Osteocyte (in vitro differentiated cells): ENCODE measurements around the gene DDAH1. TPM values are rescaled to one million over a fixed set of nuclear protein-coding genes. Genes with fewer than 3 reads are reported as not detected.

Experiments used
- DNase-seq: peaks from one replicate; pipeline ENCODE4 v3.0.0; 2021; ENCODE audit warnings: mixed read lengths; ENCODE audit not compliant: unreplicated experiment; ENCODE audit errors: extremely low spot score
- H3K27ac Mint-ChIP-seq: one replicate; pipeline ENCODE4 v1.8.0; 2021; ENCODE audit warnings: mild to moderate bottlenecking, mixed read lengths; ENCODE audit not compliant: unreplicated experiment
- H3K27me3 Mint-ChIP-seq: one replicate; pipeline ENCODE4 v1.8.0; 2021; ENCODE audit warnings: mixed read lengths; ENCODE audit not compliant: unreplicated experiment
- H3K36me3 Mint-ChIP-seq: one replicate; pipeline ENCODE4 v1.8.0; 2021; ENCODE audit warnings: mixed read lengths; ENCODE audit not compliant: unreplicated experiment
- H3K4me1 Mint-ChIP-seq: one replicate; pipeline ENCODE4 v1.8.0; 2021; ENCODE audit warnings: mixed read lengths; ENCODE audit not compliant: unreplicated experiment
- H3K4me3 Mint-ChIP-seq: one replicate; pipeline ENCODE4 v1.8.0; 2021; ENCODE audit warnings: mild to moderate bottlenecking, moderate library complexity, mixed read lengths; ENCODE audit not compliant: unreplicated experiment
- H3K9me3 Mint-ChIP-seq: one replicate; pipeline ENCODE4 v1.8.0; 2021; ENCODE audit warnings: mixed read lengths; ENCODE audit not compliant: unreplicated experiment
- total RNA-seq: library from RNA; stranded (reverse); gene quantifications from 2 replicates; pipeline ENCODE4 v1.2.1, GENCODE V29; 2021
- TF ChIP-seq, protein P1 (sequence below): fragments of 200-600 bp; sonication (generic); IDR thresholded peaks from 2 replicates; pipeline ENCODE4 v1.5.0; 2021; ENCODE audit warnings: antibody characterized with exemption, mild to moderate bottlenecking, moderate library complexity

DDAH1 gene
- total RNA-seq, 1 donor from 2014 or later: 46.8 TPM

GRCh38 chr1:85330214-85330631 is 134.7 kb downstream of the DDAH1 start:
- Mint-ChIP-seq H3K27ac (peak overlapping the region; percentile 97), H3K4me1 (peaks cover 85% of the 10 kb centered on the region), H3K27me3 (no peaks in the 10 kb centered on the region), H3K36me3 (peaks cover 19% of the 10 kb centered on the region), H3K4me3 (no peak overlapping the region), H3K9me3 (peaks cover 22% of the 10 kb centered on the region)
- no peak for DNase-seq
- TF ChIP-seq, protein P1, sequence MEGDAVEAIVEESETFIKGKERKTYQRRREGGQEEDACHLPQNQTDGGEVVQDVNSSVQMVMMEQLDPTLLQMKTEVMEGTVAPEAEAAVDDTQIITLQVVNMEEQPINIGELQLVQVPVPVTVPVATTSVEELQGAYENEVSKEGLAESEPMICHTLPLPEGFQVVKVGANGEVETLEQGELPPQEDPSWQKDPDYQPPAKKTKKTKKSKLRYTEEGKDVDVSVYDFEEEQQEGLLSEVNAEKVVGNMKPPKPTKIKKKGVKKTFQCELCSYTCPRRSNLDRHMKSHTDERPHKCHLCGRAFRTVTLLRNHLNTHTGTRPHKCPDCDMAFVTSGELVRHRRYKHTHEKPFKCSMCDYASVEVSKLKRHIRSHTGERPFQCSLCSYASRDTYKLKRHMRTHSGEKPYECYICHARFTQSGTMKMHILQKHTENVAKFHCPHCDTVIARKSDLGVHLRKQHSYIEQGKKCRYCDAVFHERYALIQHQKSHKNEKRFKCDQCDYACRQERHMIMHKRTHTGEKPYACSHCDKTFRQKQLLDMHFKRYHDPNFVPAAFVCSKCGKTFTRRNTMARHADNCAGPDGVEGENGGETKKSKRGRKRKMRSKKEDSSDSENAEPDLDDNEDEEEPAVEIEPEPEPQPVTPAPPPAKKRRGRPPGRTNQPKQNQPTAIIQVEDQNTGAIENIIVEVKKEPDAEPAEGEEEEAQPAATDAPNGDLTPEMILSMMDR: no peak

DNA sequence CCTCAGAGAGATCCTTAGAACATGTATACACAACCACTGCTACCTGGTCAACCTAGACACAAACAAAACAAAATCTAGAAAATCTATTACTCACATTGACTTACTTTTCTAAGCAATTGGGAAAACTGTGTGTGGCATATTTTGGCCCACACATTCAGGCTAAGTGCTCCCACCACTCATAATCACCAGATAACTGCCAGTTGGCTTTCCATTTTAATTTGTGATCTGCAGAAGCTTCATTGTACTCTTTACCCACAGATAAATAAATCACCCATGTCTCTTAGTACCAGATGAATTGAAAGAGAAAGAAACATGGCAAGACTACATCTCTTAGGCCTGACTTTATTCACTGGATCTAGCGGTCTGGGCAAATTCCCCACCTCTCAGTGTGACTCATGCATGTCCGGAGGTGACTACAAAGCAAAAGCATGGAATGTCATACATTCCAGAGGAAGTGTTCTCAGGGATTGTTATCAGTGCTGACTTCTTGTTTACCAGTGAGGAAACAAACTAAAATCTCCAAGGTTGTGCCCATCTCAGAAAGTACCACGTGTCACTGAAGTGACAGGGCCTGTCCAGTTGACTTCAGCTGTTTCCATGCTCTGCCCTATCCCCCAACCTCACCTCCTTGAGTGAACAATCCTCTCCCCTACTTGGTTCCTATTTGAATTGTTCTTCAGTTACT is 136.1 kb downstream of the DDAH1 start:
- H3K27me3 Mint-ChIP-seq: no peaks in the 10 kb centered on the region
- H3K27ac Mint-ChIP-seq: peak overlapping the region; percentile 97
- peaks cover 10% of the 10 kb centered on the region for H3K36me3 Mint-ChIP-seq
- TF ChIP-seq, protein P1: no peak
- peaks cover 13% of the 10 kb centered on the region for H3K9me3 Mint-ChIP-seq
- H3K4me1 Mint-ChIP-seq: peaks cover 82% of the 10 kb centered on the region
- no peak for DNase-seq
- no peak overlapping the region for H3K4me3 Mint-ChIP-seq

GRCh38 chr1:85327759-85328158 is 137.2 kb downstream of the DDAH1 start:
- Mint-ChIP-seq H3K27me3 (no peaks in the 10 kb centered on the region), H3K9me3 (peaks cover 4% of the 10 kb centered on the region), H3K4me1 (peaks cover 77% of the 10 kb centered on the region), H3K4me3 (no peak overlapping the region), H3K36me3 (peaks cover 7% of the 10 kb centered on the region), H3K27ac (peak overlapping the region; percentile 97)
- DNase-seq: no peak
- TF ChIP-seq, protein P1: no peak

- DNase-seq: no peak
- TF ChIP-seq, protein P1: no peak
- peaks cover 77% of the 10 kb centered on the region for H3K4me1 Mint-ChIP-seq
- no peak overlapping the region for H3K4me3 Mint-ChIP-seq
- peaks cover 7% of the 10 kb centered on the region for H3K36me3 Mint-ChIP-seq
- H3K27ac Mint-ChIP-seq: no peak overlapping the region
- H3K27me3 Mint-ChIP-seq: no peaks in the 10 kb centered on the region
- H3K9me3 Mint-ChIP-seq: peaks cover 4% of the 10 kb centered on the region
These were observed 138.1 kb downstream of the DDAH1 start for GRCh38 chr1:85326851-85327250.

DNA sequence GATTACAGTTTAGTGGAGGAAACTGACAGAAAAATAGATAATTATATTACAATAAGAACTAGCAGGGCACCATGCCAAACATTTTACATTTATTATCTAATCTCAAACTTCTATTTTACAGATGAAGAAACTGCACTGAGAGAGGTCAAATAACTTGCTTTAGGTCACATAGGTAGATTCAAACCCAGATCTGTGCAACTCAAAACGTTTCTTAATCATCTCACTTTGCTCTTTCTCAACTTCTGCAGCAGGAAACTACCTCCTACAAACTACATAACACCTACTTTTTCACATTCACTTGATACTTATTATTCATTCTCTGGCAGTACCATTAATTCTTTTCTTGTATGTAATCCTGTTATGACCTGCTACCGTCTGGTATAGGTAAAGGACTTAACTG is 138.6 kb downstream of the DDAH1 start:
- H3K9me3 Mint-ChIP-seq: no peaks in the 10 kb centered on the region
- peaks cover 4% of the 10 kb centered on the region for H3K36me3 Mint-ChIP-seq
- H3K4me3 Mint-ChIP-seq: no peak overlapping the region
- peaks cover 75% of the 10 kb centered on the region for H3K4me1 Mint-ChIP-seq
- no peaks in the 10 kb centered on the region for H3K27me3 Mint-ChIP-seq
- no peak overlapping the region for H3K27ac Mint-ChIP-seq
- TF ChIP-seq, protein P1: no peak
- DNase-seq: no peak
